MM.1S (cell line): ENCODE results near the gene NUDT14.

Source experiments
- EZH2 ChIP-seq: fragments of 300-600 bp; sonication (generic); optimal IDR thresholded peaks from 2 replicates; pipeline ENCODE3; 2017; ENCODE audit warnings: low read depth, mild to moderate bottlenecking, antibody characterized with exemption, low read length, mixed read lengths
- EZH2phosphoT487 ChIP-seq: fragments of 300-600 bp; sonication (generic); IDR thresholded peaks from 2 replicates; pipeline ENCODE4 v1.6.1; 2018; ENCODE audit warnings: antibody characterized with exemption, low read length
- TF ChIP-seq, protein P1 (sequence below): fragments of 300-600 bp; sonication (generic); IDR thresholded peaks from 2 replicates; pipeline ENCODE4 v1.5.1; 2016; ENCODE audit warnings: antibody characterized with exemption, low read length, mixed read lengths

DNA sequence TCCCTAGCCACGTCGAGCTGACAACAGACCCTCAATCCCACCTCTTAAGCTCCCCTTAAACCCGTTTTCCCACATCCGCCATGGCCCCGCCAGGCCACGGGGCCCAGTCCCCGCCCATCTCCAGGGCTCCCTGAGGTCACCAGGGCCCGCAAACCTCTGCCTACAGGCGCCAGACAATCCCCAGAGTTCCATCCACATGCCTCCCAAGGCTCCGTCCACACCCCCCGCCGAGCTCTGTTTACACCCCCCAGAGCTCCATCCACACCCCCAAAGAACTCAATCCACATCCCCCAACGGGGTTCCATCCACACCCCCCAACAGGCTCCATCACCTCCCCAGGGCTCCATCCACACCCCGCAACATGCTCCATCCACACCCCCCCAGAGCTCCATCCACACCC, 21.8 kb downstream of the NUDT14 start:
- TF ChIP-seq, protein P1, sequence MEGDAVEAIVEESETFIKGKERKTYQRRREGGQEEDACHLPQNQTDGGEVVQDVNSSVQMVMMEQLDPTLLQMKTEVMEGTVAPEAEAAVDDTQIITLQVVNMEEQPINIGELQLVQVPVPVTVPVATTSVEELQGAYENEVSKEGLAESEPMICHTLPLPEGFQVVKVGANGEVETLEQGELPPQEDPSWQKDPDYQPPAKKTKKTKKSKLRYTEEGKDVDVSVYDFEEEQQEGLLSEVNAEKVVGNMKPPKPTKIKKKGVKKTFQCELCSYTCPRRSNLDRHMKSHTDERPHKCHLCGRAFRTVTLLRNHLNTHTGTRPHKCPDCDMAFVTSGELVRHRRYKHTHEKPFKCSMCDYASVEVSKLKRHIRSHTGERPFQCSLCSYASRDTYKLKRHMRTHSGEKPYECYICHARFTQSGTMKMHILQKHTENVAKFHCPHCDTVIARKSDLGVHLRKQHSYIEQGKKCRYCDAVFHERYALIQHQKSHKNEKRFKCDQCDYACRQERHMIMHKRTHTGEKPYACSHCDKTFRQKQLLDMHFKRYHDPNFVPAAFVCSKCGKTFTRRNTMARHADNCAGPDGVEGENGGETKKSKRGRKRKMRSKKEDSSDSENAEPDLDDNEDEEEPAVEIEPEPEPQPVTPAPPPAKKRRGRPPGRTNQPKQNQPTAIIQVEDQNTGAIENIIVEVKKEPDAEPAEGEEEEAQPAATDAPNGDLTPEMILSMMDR = no peak
- TF ChIP-seq EZH2 = no peak
- no peak for TF ChIP-seq EZH2phosphoT487
